DOHH2 (cell line): ENCODE data around the gene GATA5.

Experiments
- EZH2phosphoT487 ChIP-seq: fragments of 200-600 bp; sonication (generic); IDR thresholded peaks from 2 replicates; pipeline ENCODE4 v1.6.1; 2017; ENCODE audit warnings: borderline replicate concordance, mild to moderate bottlenecking, antibody characterized with exemption, low read length, moderate library complexity, mixed read lengths
- TF ChIP-seq, protein P1 (sequence below): fragments of 200-600 bp; sonication (generic); IDR thresholded peaks from one replicate; pipeline ENCODE4 v1.5.1; 2014; ENCODE audit warnings: antibody characterized with exemption, mild to moderate bottlenecking, low read depth, low read length; ENCODE audit not compliant: poor library complexity, severe bottlenecking

- TF ChIP-seq, protein P1, sequence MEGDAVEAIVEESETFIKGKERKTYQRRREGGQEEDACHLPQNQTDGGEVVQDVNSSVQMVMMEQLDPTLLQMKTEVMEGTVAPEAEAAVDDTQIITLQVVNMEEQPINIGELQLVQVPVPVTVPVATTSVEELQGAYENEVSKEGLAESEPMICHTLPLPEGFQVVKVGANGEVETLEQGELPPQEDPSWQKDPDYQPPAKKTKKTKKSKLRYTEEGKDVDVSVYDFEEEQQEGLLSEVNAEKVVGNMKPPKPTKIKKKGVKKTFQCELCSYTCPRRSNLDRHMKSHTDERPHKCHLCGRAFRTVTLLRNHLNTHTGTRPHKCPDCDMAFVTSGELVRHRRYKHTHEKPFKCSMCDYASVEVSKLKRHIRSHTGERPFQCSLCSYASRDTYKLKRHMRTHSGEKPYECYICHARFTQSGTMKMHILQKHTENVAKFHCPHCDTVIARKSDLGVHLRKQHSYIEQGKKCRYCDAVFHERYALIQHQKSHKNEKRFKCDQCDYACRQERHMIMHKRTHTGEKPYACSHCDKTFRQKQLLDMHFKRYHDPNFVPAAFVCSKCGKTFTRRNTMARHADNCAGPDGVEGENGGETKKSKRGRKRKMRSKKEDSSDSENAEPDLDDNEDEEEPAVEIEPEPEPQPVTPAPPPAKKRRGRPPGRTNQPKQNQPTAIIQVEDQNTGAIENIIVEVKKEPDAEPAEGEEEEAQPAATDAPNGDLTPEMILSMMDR: no peak
- no peak for TF ChIP-seq EZH2phosphoT487
Measured at GRCh38 chr20:62460678-62461077, 15.1 kb downstream of the GATA5 start.
